Heart left ventricle (tissue), 16 donors: Measurements from ENCODE around the gene PROZ. TPM values are rescaled to one million over a fixed set of nuclear protein-coding genes. Genes with fewer than 3 reads are reported as not detected.

Experiments
- ATAC-seq, 4 donors: fragments of 200-7000 bp; cut with Tn5 transposase; one replicate each; pipeline ENCODE4 v1.9.1; 2020 to 2022; ENCODE audit warnings: moderate library complexity in 4 of 4, mild to moderate bottlenecking in 3 of 4, moderate number of reproducible peaks in 1 of 4
- DNase-seq, 5 donors: peaks; one replicate each; pipeline ENCODE4 v3.0.0-alpha.2; 2020
- H3K27ac ChIP-seq, 12 donors: fragments of 200-600 bp; sonication (generic) in 4 of 12; one replicate each; pipeline versions ENCODE4 v1.5.0 to v1.8.0; 2016 to 2022; ENCODE audit warnings: mild to moderate bottlenecking in 2 of 12
- H3K27me3 ChIP-seq, 9 donors: fragments of 200-600 bp; sonication (generic) in 2 of 9; one replicate each; pipeline versions ENCODE4 v1.5.1 to v1.8.0; 2016 to 2022; ENCODE audit warnings: mild to moderate bottlenecking in 3 of 9
- H3K36me3 ChIP-seq, 9 donors: fragments of 200-600 bp; sonication (generic) in 2 of 9; one replicate each; pipeline versions ENCODE4 v1.5.0 to v1.8.0; 2018 to 2022; ENCODE audit warnings: mild to moderate bottlenecking in 2 of 9
- H3K4me1 ChIP-seq, 12 donors: fragments of 200-600 bp; sonication (generic) in 4 of 12; one replicate each; pipeline versions ENCODE4 v1.5.0 to v1.8.0; 2016 to 2022; ENCODE audit warnings: mild to moderate bottlenecking in 3 of 12
- H3K4me3 ChIP-seq, 12 donors: fragments of 200-600 bp; sonication (generic) in 4 of 12; one replicate each; pipeline versions ENCODE4 v1.5.0 to v1.8.0; 2017 to 2022; ENCODE audit warnings: mild to moderate bottlenecking in 9 of 12, moderate library complexity in 4 of 12
- H3K9me3 ChIP-seq, 12 donors: fragments of 200-600 bp; sonication (generic) in 4 of 12; one replicate each; pipeline versions ENCODE4 v1.5.0 to v1.8.0; 2016 to 2022; ENCODE audit warnings: mild to moderate bottlenecking in 1 of 12
- CTCF ChIP-seq, 12 donors: fragments of 200-600 bp; sonication (generic) in 4 of 12; IDR thresholded peaks; one replicate each; pipeline versions ENCODE4 v1.5.0 to v1.8.0; 2018 to 2022; ENCODE audit warnings: antibody characterized with exemption in 12 of 12, mild to moderate bottlenecking in 5 of 12
- POLR2A ChIP-seq, 2 donors: fragments of 450-650 bp; IDR thresholded peaks; one replicate each; pipeline ENCODE4 v1.6.1; 2017; ENCODE audit warnings: antibody characterized with exemption in 2 of 2, mild to moderate bottlenecking in 2 of 2, moderate library complexity in 2 of 2
- WGBS, 4 donors: extraction: QIAGEN DNeasy Blood & Tissue Kit in 2 of 4; methylation state at CpG; one replicate each; pipeline versions ENCODE4 v1.1.5 to v1.1.7; 2013 to 2018; 5-methylcytosine and 5-hydroxymethylcytosine counted together
- intact Hi-C, 10 donors: fragments of 100-400 bp; cut with DNase I; formaldehyde crosslinking; loops; one replicate each; pipeline versions ENCODE4 v1.11.1 to v1.14.2; 2022
- polyA plus RNA-seq, 2 donors: library from polyadenylated mRNA; stranded (reverse); fragments of 200-250 nt; gene quantifications; one replicate each; pipeline ENCODE4 v1.2.3, GENCODE V29; 2013
- total RNA-seq, 9 donors: library from RNA; depleted of rRNA in 2 of 9; stranded (reverse); fragments of >200 nt in 2 of 9; fragmentation: NEBNext Ultra II Directional in 3 of 9; extraction: Animal tissue kit (Norgen Biotek cat#: 25700) in 3 of 9; gene quantifications; one replicate each; pipeline versions ENCODE4 v1.1.0 to v1.2.4, GENCODE V29; 2016 to 2023
- donor health status: ischemic (EF 13 %, LVEDD 7.1; RV severe dilation, severe dysfunction).
- donor health status: healthy with polysubstance abuse.
- donor health status: DM: no; HTN: yes; CAD: no.
- donor health status: DM: no; HTN: no; CAD: no.
- donor health status: ischemic (EF 25% LVEDD 6.9; RV normal size, moderate dysfunction).
- donor health status: ischemic (EF 25% LVEDD 5.7; RV mildly dilated, moderate dysfunction).
- donor health status: healthy.
- donor health status: DM: yes; HTN: yes; CAD: no.
- donor health status: ischemic (EF 35%, LVEDD 5.7; RV mildly dilated, moderate dysfunction).
- donor health status: nonischemic (EF 11% LVEDD 7.7; RV severe dilation, severe dysfunction).
- donor health status: DM: yes; HTN: yes; CAD: no.
- donor health status: PGD.
- donor health status: ischemic (EF 29% LVEDD 5.4; RV normal size, mild dysfunction).
- donor health status: nonischemic (EF 23%, LVEDD 6.1; RV moderate dilation, normal function).

PROZ gene
- total and polyA plus RNA-seq, 11 donors = not detected

GRCh38 chr13:113209759-113210421 is 51.4 kb downstream of the PROZ start:
- peak; percentile 39 to 75 (median 63) for DNase-seq
- Histone ChIP-seq H3K9me3 (no peaks in the 10 kb centered on the region), H3K27ac (peak overlapping the region; percentile 98 to 100 (median 99)), H3K27me3 (no peaks in the 10 kb centered on the region), H3K36me3 (peaks cover 0 to 28% (median 14%) of the 10 kb centered on the region in 9 donors), H3K4me1 (peaks cover 0 to 79% (median 65%) of the 10 kb centered on the region in 12 donors), H3K4me3 (peak overlapping the region; percentile 72 to 99 (median 90))
- intact Hi-C loops = loop anchor here in 3 of 10 donors (5.0 to 10.0 kb wide), 3 partner anchors 53 to 58 kb away; partner anchors contain the start of gene PROZ (in 2 of the 3)
- 0 to 2% (median 1%) methylated on average over 22 to 67 of the region's 67 CpGs for WGBS, 4 donors
- peak in 2 of 4 donors; percentile 7 to 14 for ATAC-seq
- peak in 2 of 12 donors; percentile 8 to 9 for TF ChIP-seq CTCF (IDR thresholded peaks at IDR 0.05)
- peak in 1 of 2 donors; percentile 26 for TF ChIP-seq POLR2A (IDR thresholded peaks at IDR 0.05)

GRCh38 chr13:113210833-113211232 is 52.4 kb downstream of the PROZ start:
- peaks cover 0 to 27% (median 14%) of the 10 kb centered on the region in 9 donors for H3K36me3 ChIP-seq
- DNase-seq = no peak
- no peak for ATAC-seq
- no peak for TF ChIP-seq POLR2A (IDR thresholded peaks at IDR 0.05)
- no peak for TF ChIP-seq CTCF (IDR thresholded peaks at IDR 0.05)
- intact Hi-C loops = no loop called here
- 64 to 81% (median 71%) methylated on average over 6 of the region's 6 CpGs for WGBS, 4 donors
- no peak overlapping the region for H3K27ac ChIP-seq
- peak overlapping the region in 8 of 12 donors; percentile 76 to 99 (median 91) for H3K4me3 ChIP-seq
- no peaks in the 10 kb centered on the region for H3K9me3 ChIP-seq
- peaks cover 0 to 76% (median 59%) of the 10 kb centered on the region in 12 donors for H3K4me1 ChIP-seq
- H3K27me3 ChIP-seq = no peaks in the 10 kb centered on the region

- H3K36me3 ChIP-seq = peaks cover 0 to 18% (median 10%) of the 10 kb centered on the region in 9 donors
- H3K4me3 ChIP-seq = no peak overlapping the region
- intact Hi-C loops = no loop called here
- H3K4me1 ChIP-seq = peaks cover 0 to 75% (median 58%) of the 10 kb centered on the region in 12 donors
- H3K9me3 ChIP-seq = no peaks in the 10 kb centered on the region
- 95 to 97% (median 96%) methylated on average over 10 of the region's 10 CpGs for WGBS, 4 donors
- no peak for TF ChIP-seq CTCF (IDR thresholded peaks at IDR 0.05)
- no peak for TF ChIP-seq POLR2A (IDR thresholded peaks at IDR 0.05)
- H3K27me3 ChIP-seq = no peaks in the 10 kb centered on the region
- ATAC-seq (no peak), DNase-seq (peak in 1 of 5 donors; percentile 49)
- no peak overlapping the region for H3K27ac ChIP-seq
Measured at GRCh38 chr13:113211774-113212173, 53.3 kb downstream of the PROZ start.

GRCh38 chr13:113216254-113217048 is 58.0 kb downstream of the PROZ start:
- intact Hi-C loops = loop anchor here in 1 of 10 donors (5.0 kb wide), 1 partner anchor 81 kb away; the partner anchor contains the start of gene LAMP1

More at GRCh38 chr13:113216254-113217048, 58.0 kb downstream of the PROZ start:
- peak overlapping the region; percentile 41 to 89 (median 73) for H3K27ac ChIP-seq
- TF ChIP-seq CTCF (IDR thresholded peaks at IDR 0.05) (no peak), POLR2A (IDR thresholded peaks at IDR 0.05) (no peak)
- H3K4me3 ChIP-seq = no peak overlapping the region
- ATAC-seq = peak; percentile 84 to 91 (median 86)
- no peaks in the 10 kb centered on the region for H3K9me3 ChIP-seq
- WGBS, 4 donors = 21 to 35% (median 29%) methylated on average over 7 of the region's 7 CpGs
- peak; percentile 30 to 75 (median 55) for DNase-seq
- peaks cover 0 to 92% (median 63%) of the 10 kb centered on the region in 12 donors for H3K4me1 ChIP-seq
- H3K36me3 ChIP-seq = peaks cover 0 to 35% (median 29%) of the 10 kb centered on the region in 9 donors
- no peaks in the 10 kb centered on the region for H3K27me3 ChIP-seq
